GM19023 (cell line): Measurements from ENCODE around the gene CCDC60.

Source experiments
- ATAC-seq: cut with Tn5 transposase; IDR thresholded peaks from one replicate; pipeline ENCODE4 v1.9.1; 2021; ENCODE audit warnings: mild to moderate bottlenecking, moderate library complexity; ENCODE audit not compliant: unreplicated experiment

CCDC60 gene

DNA sequence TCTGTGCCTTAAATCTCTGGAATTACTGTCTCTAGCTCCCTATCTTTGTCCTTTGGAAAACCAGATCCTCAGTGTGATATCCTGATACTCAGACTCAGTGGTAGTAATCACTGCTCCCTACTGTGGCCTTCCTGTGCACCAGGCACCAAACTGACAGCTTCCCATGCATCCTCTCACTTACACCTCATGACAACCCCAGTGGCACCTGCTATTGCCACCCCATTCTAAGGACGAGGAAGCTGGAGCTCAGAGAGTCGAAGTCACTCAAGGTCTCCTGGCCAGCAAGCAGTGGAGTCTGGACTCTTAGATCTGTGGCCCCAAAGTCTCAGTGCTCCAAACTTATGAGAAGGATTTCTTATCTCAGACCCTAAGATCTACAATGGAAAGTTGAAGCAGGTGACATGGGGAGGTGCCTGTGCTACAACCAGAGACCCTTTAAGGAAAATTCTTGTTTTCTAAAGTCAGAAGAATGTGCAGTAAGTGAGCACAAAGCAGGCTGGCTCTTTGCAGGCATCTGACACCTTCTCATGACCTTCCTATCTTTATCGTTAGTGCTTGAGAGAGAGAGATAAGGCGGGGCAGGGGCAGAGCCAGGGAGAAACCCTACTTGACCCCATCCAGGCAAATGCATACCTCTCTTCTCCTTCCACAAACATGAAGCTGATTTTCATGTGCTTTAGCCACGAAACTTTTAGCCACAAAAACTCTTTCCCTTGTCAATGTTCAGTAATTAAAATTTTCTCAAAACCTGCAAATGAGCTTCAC, 47.1 kb downstream of the CCDC60 start:
- no peak for ATAC-seq

DNA sequence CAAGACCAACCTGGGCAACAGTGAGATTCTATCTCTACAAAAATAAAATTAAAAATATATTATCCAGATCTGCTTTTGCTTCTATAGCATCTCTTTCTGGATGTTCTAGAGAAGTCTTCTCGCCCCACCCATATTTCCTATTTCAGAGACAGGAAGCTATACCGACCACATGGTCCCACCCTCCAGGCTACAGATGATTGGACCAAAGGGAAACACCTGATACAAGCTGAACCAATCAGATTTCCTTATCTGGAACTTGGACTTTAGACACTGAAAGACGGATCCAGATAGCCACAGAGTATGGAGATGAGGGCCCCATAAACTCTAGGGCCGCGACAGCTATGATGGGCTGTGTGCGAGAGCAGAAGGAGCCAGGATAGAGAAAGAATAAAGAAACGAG, 48.7 kb downstream of the CCDC60 start:
- ATAC-seq: no peak

- no peak for ATAC-seq
Measured at GRCh38 chr12:119384340-119384739, 49.8 kb downstream of the CCDC60 start.

GRCh38 chr12:119385659-119386058, 51.1 kb downstream of the CCDC60 start:
- ATAC-seq: no peak

DNA sequence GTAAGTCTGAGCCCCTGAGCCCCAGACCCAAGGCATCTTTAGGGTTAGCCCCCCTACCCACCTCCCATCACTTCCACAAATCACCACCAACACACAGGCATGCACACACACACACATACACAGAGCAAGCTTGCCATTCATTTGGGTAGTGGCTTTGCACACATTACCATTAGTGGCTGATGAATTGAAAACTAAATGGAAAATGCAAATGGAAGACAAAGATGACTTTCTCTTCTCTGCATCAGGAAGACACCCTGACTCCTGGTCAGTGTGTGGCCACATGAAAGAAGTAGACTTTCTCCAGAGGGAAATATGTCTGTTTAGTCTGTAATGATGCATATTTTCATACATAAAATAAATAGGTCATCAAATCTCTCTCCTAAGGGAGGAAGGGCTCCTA, 55.2 kb downstream of the CCDC60 start:
- no peak for ATAC-seq

DNA sequence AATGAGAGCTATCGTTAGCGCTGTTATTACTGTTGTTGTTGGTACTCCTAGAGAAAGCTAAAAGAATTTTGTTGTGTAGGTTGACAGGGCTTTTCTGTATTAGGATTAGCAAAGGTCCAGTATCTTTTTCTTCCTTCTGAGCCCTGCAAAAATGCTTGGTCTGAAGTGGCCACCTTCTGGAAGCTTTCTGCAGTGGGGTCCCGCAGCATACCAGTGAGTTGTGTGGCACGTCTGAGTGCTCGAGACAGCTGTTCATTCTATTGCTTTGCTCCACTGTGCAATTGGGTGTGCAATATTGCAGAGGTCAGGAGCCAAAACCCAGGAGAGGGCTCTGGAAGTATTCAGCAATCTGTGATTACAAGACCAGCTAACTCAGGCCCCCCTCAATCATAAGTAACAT, 57.1 kb downstream of the CCDC60 start:
- no peak for ATAC-seq

DNA sequence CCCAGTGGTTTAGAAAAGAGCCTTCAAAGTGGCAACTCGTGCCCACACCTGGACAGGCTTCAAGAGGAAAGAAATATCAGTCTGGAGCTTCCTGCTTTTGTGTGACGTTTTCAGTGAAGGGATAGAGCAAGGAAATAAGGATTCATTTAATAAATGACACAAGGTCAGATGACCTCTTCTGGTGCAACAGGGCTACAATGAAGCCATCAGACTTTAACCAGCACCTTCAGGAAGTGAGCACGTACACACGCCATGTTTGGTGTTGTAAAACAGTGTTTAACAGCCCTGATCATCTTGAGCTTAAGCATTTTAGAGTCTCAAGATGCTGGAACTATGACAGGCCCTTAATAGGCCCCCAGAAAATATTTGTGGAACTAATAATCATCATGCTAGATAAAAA, 59.1 kb downstream of the CCDC60 start:
- no peak for ATAC-seq

- ATAC-seq: no peak
Measured at GRCh38 chr12:119397540-119397939, 63.0 kb downstream of the CCDC60 start.

DNA sequence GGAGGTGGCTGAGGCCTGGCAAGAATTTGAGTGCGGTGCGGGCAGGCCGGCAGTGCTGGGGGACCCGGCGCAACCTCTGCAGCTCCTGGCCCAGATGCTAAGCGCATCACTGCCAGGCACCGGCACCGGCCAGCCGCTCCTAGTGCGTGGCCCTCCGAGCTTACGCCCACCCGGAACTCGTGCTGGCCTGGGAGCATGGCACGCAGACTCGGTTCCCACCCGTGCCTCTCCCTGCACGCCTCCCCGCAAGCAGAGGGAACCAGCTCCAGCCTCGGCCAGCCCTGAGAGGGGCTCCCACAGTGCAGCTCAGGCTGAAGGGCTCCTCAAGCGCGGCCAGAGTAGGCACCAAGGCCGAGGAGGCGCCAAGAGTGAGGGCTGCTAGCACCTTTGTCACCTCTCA, 63.7 kb downstream of the CCDC60 start:
- no peak for ATAC-seq

DNA sequence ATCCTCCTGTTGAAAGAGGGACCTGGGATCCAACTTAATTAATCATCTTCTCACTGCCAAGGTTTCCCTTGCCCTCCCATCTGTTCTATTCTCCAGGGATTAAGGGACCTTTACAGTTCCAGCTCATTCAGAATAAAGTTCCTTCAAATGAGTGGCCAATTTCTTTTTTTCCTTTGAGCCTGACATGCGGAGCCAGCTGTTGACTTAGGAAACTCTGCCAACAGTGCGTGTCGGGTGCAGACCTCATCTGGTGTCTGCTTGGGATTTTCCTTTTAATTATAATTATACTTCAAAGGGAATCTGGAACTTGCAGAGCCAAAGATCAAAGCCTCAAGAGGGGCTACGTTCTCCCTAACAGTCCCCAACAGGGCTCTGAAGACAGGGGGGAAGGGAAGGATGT, 64.8 kb downstream of the CCDC60 start:
- no peak for ATAC-seq

- ATAC-seq: no peak
Measured at GRCh38 chr12:119406308-119406707, 71.8 kb downstream of the CCDC60 start.

DNA sequence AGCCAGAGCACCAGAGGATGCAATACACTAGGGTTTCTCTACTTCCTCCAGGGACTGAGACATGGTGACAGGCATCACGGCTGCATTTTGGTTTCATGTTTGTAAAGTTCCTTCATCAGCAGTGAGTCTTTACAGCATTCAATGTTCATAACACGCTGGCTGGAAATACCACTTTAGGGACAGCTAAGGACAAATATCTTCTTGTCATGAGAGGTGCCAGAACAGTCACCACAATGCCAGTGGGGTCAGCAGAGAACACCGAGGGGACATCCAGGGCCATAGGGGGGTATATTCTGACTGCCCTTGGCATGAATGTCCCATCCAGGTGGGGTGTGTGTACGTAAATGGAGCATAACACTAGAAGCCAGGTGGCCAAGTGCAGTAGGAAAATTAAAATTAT, 72.3 kb downstream of the CCDC60 start:
- ATAC-seq: no peak

GRCh38 chr12:119409043-119409442, 74.5 kb downstream of the CCDC60 start:
- ATAC-seq: no peak

- ATAC-seq: no peak
Measured at GRCh38 chr12:119410396-119410795, 75.9 kb downstream of the CCDC60 start.

DNA sequence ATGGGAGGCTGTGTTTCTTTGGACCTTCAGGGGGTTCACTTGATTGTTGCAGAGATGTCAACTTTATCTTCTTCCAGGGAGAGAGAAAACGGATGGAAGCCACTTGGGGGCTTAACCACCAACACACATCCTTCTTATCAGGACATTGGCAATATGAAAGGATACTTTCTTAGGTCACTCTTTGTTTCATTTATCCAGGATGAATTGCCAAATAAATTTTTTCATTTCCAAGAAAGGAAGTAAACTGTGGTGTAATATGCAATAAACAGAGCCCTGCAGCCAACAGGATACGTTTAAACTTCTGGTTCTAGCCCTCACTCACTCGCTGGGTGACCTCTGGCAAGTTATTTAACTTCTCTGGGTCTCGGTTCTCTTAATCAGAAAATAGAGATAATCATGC, 77.8 kb downstream of the CCDC60 start:
- ATAC-seq: no peak

DNA sequence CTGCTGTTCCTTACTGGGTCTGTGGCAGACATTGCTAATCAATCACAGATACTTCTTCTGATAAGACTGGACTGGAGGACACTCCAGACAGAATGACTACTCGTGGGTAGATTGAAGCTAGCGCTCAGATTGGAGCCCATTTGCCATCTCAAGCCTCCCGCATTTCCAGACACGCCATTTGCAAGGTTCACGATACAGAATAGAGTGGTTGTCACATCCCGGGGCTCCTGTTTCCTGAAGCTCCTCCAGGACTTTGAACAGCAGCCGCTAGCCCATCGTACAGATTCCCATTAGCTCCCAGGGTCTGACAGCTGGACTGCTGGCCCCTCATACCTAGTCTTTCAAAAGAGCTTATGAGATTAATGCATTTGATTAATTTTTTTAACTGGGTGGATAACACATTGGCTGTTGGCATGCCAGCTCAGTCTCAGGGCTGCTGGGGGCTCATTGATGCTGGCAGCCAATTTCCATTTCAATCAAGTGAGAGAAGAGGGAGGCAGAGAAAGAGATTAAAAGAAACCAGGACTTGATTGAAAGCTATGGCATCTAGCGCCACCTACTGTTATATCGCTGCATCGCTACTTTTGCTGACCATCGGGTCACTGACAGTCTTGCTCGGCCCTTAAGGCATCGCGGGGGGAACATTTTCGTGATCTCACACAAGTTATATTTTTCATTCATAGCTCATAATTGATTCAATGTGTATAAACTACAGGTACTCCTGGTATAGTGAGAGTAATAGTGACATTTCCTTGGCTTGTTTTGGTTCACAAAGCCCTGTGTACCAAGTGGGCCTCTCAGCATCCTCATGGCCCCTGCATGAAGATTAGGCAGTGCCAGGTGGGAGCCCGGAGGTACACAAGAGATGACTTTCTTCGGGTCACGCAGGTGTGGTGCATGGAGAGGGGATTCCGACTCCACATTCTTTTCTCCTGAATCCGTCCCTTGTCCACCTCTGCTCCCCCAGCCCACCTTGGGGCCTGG, 78.6 kb downstream of the CCDC60 start:
- no peak for ATAC-seq

- no peak for ATAC-seq
Measured at GRCh38 chr12:119415714-119416113, 81.2 kb downstream of the CCDC60 start.

DNA sequence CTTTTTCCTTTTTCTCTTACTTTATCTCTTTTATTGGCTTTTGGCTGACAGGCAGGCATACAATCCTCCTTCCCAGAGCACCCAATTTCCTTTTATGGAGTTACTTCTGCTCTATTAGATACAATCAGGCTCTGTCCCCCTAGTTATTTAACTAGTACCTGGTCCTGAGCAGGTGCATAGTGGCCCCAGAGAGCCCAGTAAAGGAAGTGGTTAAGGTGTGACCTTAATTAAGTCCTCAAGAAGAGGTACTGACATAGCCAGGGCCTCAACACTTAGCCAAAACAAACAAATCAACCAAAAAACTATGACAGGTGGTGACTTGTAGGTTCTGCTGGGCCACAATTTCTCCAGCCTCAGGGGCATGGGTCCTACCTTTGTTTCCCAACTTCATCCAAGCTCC, 82.9 kb downstream of the CCDC60 start:
- ATAC-seq: no peak

DNA sequence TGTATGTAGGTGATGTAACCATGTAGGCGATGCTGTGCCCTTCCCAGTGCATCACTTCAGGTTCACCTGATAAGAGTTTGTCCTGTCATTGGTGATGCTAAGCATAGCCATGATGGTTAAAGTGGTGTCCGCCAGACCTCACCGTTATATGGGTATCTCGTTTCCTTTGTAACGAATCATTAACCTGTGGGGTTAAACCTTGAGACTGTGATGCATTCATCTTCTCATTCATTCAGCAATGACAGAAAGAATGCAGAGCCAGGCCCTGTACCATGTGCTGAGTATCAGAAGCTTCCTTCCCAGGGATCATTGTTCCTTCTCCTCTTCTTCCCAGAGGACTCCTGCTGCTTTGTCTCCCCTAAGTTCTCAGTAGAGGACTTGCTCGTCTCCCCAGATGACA, 84.9 kb downstream of the CCDC60 start:
- ATAC-seq: no peak

DNA sequence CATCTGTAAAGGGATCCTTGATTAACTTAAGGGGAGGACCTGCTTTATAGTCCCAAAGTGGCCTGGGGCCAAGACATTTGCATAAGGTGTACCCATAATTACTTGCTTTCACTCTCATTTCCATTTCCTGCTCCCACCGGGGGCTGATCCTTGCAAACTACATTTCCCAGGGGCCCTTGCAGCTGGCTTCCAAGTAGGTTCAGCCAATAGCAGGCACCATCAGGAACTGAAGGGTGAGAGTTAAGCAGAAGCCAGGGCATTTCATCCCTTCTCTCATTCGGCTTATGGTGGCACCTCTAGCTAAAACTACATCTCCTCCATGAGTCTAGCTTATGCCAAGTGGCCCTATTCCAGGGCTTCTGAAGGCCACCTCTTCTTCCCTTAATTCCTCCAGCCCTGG, 88.8 kb downstream of the CCDC60 start:
- no peak for ATAC-seq

DNA sequence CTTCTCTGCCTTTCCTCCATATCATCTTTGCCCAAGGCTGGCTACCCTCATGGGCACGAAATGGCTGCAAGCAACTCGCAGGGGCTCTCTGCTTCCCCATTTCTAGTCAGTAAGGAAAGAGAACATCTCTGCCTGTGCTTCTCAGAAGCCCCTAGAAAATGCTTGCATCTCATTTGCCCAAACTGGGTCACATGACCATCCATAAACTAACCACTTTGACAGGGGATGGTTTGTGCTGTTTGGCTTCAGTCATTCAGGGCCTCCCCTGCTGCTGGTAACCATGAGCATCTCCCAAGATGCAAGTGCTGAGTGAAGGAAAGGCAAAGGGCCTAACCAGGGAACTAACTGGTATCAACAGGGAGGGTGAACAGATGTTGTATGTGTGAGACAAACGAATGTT, 91.1 kb downstream of the CCDC60 start:
- ATAC-seq: no peak

- no peak for ATAC-seq
Measured at GRCh38 chr12:119431151-119431550, 96.6 kb downstream of the CCDC60 start.
